Activated CD4-positive, alpha-beta memory T cell treated with anti-CD3 and anti-CD28 coated beads for 36 hours (primary cell): Measurements from ENCODE around the gene ITPR3. TPM values are rescaled to one million over a fixed set of nuclear protein-coding genes. Genes with fewer than 3 reads are reported as not detected.

Source experiments
- CTCF ChIA-PET: fragments of 350-600 bp; sonication (Branson Sonifier 250); formaldehyde crosslinking; loops from one replicate; lab custom pipeline; 2021; ENCODE audit warnings: antibody characterized with exemption, inconsistent platforms; lab: Charles Lee
- POLR2A ChIA-PET: fragments of 350-600 bp; sonication (Branson Sonifier 250); formaldehyde crosslinking; loops from one replicate; lab custom pipeline; 2021; ENCODE audit warnings: antibody characterized with exemption; lab: Charles Lee
- DNase-seq: peaks from one replicate; pipeline ENCODE4 v3.0.0-alpha.2; 2020
- H3K27ac Mint-ChIP-seq: one replicate; pipeline ENCODE4 v1.8.0; 2021; ENCODE audit warnings: mixed read lengths
- H3K27me3 Mint-ChIP-seq: one replicate; pipeline ENCODE4 v1.8.0; 2021; ENCODE audit warnings: mixed read lengths
- H3K36me3 Mint-ChIP-seq: one replicate; pipeline ENCODE4 v1.8.0; 2021; ENCODE audit warnings: mixed read lengths
- H3K4me1 Mint-ChIP-seq: one replicate; pipeline ENCODE4 v1.8.0; 2021; ENCODE audit warnings: low read depth, mixed read lengths
- H3K4me3 Mint-ChIP-seq: one replicate; pipeline ENCODE4 v1.8.0; 2021; ENCODE audit warnings: mild to moderate bottlenecking, mixed read lengths
- H3K9me3 Mint-ChIP-seq: one replicate; pipeline ENCODE4 v1.8.0; 2021; ENCODE audit warnings: mixed read lengths
- intact Hi-C: fragments of 100-400 bp; cut with micrococcal nuclease; formaldehyde crosslinking; loops from one replicate; pipeline ENCODE4 v1.15.1; 2023
- total RNA-seq, 2 experiments: library from RNA; stranded (reverse); gene quantifications; one replicate each; pipeline ENCODE4 v1.2.3, GENCODE V29; 2021

The ITPR3 gene
- total RNA-seq, 2 experiments from 2014 or later: 41.6 to 45.6 TPM

GRCh38 chr6:33696548-33697518 is 75.7 kb downstream of the ITPR3 start:
- DNase-seq: peak; percentile 51
- peaks cover 74% of the 10 kb centered on the region for H3K4me1 Mint-ChIP-seq
- no peaks in the 10 kb centered on the region for H3K27me3 Mint-ChIP-seq
- H3K27ac Mint-ChIP-seq: peak overlapping the region; percentile 93
- POLR2A ChIA-PET: interaction anchor here (0.8 to 2.8 kb wide), 2 partner anchors 75 to 118 kb away, joined by 4 to 10 read pairs; partner anchors contain the start of gene ITPR3
- intact Hi-C loops: loop anchor here (10.0 kb wide), 1 partner anchor 282 kb away; the partner anchor contains the start of genes CUTA and PHF1
- H3K4me3 Mint-ChIP-seq: peak overlapping the region; percentile 37
- peaks cover 55% of the 10 kb centered on the region for H3K36me3 Mint-ChIP-seq
- CTCF ChIA-PET: interaction anchor here (1.0 to 1.7 kb wide), 5 partner anchors 14 to 117 kb away, joined by 3 to 6 read pairs (median 6); partner anchors contain the start of genes BAK1 and UQCC2
- H3K9me3 Mint-ChIP-seq: no peaks in the 10 kb centered on the region

- DNase-seq: no peak
- POLR2A ChIA-PET: interaction anchor here (0.8 to 2.8 kb wide), 2 partner anchors 76 to 119 kb away, joined by 4 to 10 read pairs; partner anchors contain the start of gene ITPR3
- CTCF ChIA-PET: interaction anchor here (1.0 to 1.7 kb wide), 5 partner anchors 13 to 118 kb away, joined by 3 to 6 read pairs (median 6); partner anchors contain the start of genes BAK1 and UQCC2
- intact Hi-C loops: loop anchor here (10.0 kb wide), 1 partner anchor 283 kb away; the partner anchor contains the start of genes CUTA and PHF1
- H3K27ac Mint-ChIP-seq: peak overlapping the region; percentile 93
- H3K9me3 Mint-ChIP-seq: no peaks in the 10 kb centered on the region
- H3K36me3 Mint-ChIP-seq: peaks cover 48% of the 10 kb centered on the region
- H3K27me3 Mint-ChIP-seq: no peaks in the 10 kb centered on the region
- H3K4me3 Mint-ChIP-seq: no peak overlapping the region
- H3K4me1 Mint-ChIP-seq: peaks cover 64% of the 10 kb centered on the region
Observed at GRCh38 chr6:33697845-33698244, 76.7 kb downstream of the ITPR3 start.

- Mint-ChIP-seq H3K4me3 (no peak overlapping the region), H3K27ac (peak overlapping the region; percentile 9), H3K27me3 (no peaks in the 10 kb centered on the region), H3K4me1 (peaks cover 58% of the 10 kb centered on the region), H3K9me3 (no peaks in the 10 kb centered on the region), H3K36me3 (peaks cover 43% of the 10 kb centered on the region)
- intact Hi-C loops: loop anchor here (10.0 kb wide), 1 partner anchor 284 kb away; the partner anchor contains the start of genes CUTA and PHF1
- ChIA-PET POLR2A (no interaction called here), CTCF (interaction anchor here (1.0 kb wide), 2 partner anchors 10 to 12 kb away, joined by 3 to 4 read pairs; partner anchors contain the start of gene UQCC2)
- no peak for DNase-seq
Observed at GRCh38 chr6:33698494-33698893, 77.4 kb downstream of the ITPR3 start.

GRCh38 chr6:33699131-33699530 is 78.0 kb downstream of the ITPR3 start:
- intact Hi-C loops: loop anchor here (10.0 kb wide), 1 partner anchor 284 kb away; the partner anchor contains the start of genes CUTA and PHF1
- no peak for DNase-seq
- H3K36me3 Mint-ChIP-seq: peaks cover 40% of the 10 kb centered on the region
- H3K4me1 Mint-ChIP-seq: peaks cover 51% of the 10 kb centered on the region
- no peaks in the 10 kb centered on the region for H3K9me3 Mint-ChIP-seq
- no peaks in the 10 kb centered on the region for H3K27me3 Mint-ChIP-seq
- POLR2A ChIA-PET: no interaction called here
- H3K27ac Mint-ChIP-seq: peak overlapping the region; percentile 69
- no peak overlapping the region for H3K4me3 Mint-ChIP-seq
- CTCF ChIA-PET: interaction anchor here (1.0 kb wide), 2 partner anchors 10 to 12 kb away, joined by 3 to 4 read pairs; partner anchors contain the start of gene UQCC2

- Mint-ChIP-seq H3K4me3 (no peak overlapping the region), H3K27ac (peak overlapping the region; percentile 73), H3K9me3 (no peaks in the 10 kb centered on the region), H3K36me3 (peaks cover 38% of the 10 kb centered on the region), H3K4me1 (peaks cover 45% of the 10 kb centered on the region), H3K27me3 (no peaks in the 10 kb centered on the region)
- ChIA-PET POLR2A (no interaction called here), CTCF (interaction anchor here (0.9 to 2.5 kb wide), 17 partner anchors 9 to 309 kb away, joined by 3 to 37 read pairs (median 9); partner anchors contain the start of genes BAK1 and UQCC2)
- intact Hi-C loops: loop anchor here (1.0 to 10.0 kb wide), 3 partner anchors 110 to 285 kb away; partner anchors contain the start of genes CUTA and PHF1
- no peak for DNase-seq
Observed at GRCh38 chr6:33699739-33700138, 78.6 kb downstream of the ITPR3 start.

- ChIA-PET CTCF (interaction anchor here (0.6 to 2.5 kb wide), 27 partner anchors 9 to 310 kb away, joined by 3 to 37 read pairs (median 5); partner anchors contain the start of genes BAK1, ITPR3 and UQCC2), POLR2A (interaction anchor here (1.6 kb wide), 1 partner anchor 11 kb away, joined by 5 read pairs; the partner anchor contains the start of gene UQCC2)
- peak overlapping the region; percentile 73 for H3K27ac Mint-ChIP-seq
- intact Hi-C loops: loop anchor here (1.0 to 2.0 kb wide), 2 partner anchors 111 to 116 kb away; no protein-coding TSS in a partner anchor
- no peaks in the 10 kb centered on the region for H3K27me3 Mint-ChIP-seq
- peaks cover 37% of the 10 kb centered on the region for H3K4me1 Mint-ChIP-seq
- H3K36me3 Mint-ChIP-seq: peaks cover 35% of the 10 kb centered on the region
- H3K4me3 Mint-ChIP-seq: no peak overlapping the region
- peak; percentile 84 for DNase-seq
- H3K9me3 Mint-ChIP-seq: no peaks in the 10 kb centered on the region
Observed at GRCh38 chr6:33700391-33701050, 79.4 kb downstream of the ITPR3 start.

- H3K9me3 Mint-ChIP-seq: no peaks in the 10 kb centered on the region
- CTCF ChIA-PET: interaction anchor here (0.7 to 1.4 kb wide), 3 partner anchors 9 to 117 kb away, joined by 3 to 8 read pairs (median 3); partner anchors contain the start of gene UQCC2
- H3K4me3 Mint-ChIP-seq: no peak overlapping the region
- POLR2A ChIA-PET: interaction anchor here (1.3 kb wide), 1 partner anchor 9 kb away, joined by 7 read pairs; the partner anchor contains the start of gene UQCC2
- intact Hi-C loops: no loop called here
- H3K4me1 Mint-ChIP-seq: peaks cover 18% of the 10 kb centered on the region
- H3K27ac Mint-ChIP-seq: no peak overlapping the region
- H3K36me3 Mint-ChIP-seq: peaks cover 23% of the 10 kb centered on the region
- DNase-seq: peak; percentile 35
- no peaks in the 10 kb centered on the region for H3K27me3 Mint-ChIP-seq
Observed at GRCh38 chr6:33702345-33702977, 81.3 kb downstream of the ITPR3 start.

- CTCF ChIA-PET: interaction anchor here (1.2 to 1.5 kb wide), 2 partner anchors 115 to 124 kb away, joined by 3 to 5 read pairs; partner anchors contain the start of gene BAK1
- peaks cover 32% of the 10 kb centered on the region for H3K36me3 Mint-ChIP-seq
- POLR2A ChIA-PET: no interaction called here
- intact Hi-C loops: no loop called here
- no peak for DNase-seq
- H3K4me1 Mint-ChIP-seq: peaks cover 20% of the 10 kb centered on the region
- no peaks in the 10 kb centered on the region for H3K27me3 Mint-ChIP-seq
- H3K4me3 Mint-ChIP-seq: no peak overlapping the region
- no peak overlapping the region for H3K27ac Mint-ChIP-seq
- H3K9me3 Mint-ChIP-seq: no peaks in the 10 kb centered on the region
Observed at GRCh38 chr6:33704215-33705066, 83.3 kb downstream of the ITPR3 start.

- peaks cover 19% of the 10 kb centered on the region for H3K4me1 Mint-ChIP-seq
- DNase-seq: no peak
- H3K36me3 Mint-ChIP-seq: peaks cover 36% of the 10 kb centered on the region
- no peaks in the 10 kb centered on the region for H3K27me3 Mint-ChIP-seq
- intact Hi-C loops: no loop called here
- no peaks in the 10 kb centered on the region for H3K9me3 Mint-ChIP-seq
- ChIA-PET POLR2A (no interaction called here), CTCF (interaction anchor here (1.2 to 1.6 kb wide), 4 partner anchors 11 to 125 kb away, joined by 3 to 8 read pairs (median 5); partner anchors contain the start of gene BAK1)
- no peak overlapping the region for H3K27ac Mint-ChIP-seq
- no peak overlapping the region for H3K4me3 Mint-ChIP-seq
Observed at GRCh38 chr6:33705268-33705885, 84.3 kb downstream of the ITPR3 start.
